ENCODE measurements around the gene GPR180.

Gene GPR180

DNA sequence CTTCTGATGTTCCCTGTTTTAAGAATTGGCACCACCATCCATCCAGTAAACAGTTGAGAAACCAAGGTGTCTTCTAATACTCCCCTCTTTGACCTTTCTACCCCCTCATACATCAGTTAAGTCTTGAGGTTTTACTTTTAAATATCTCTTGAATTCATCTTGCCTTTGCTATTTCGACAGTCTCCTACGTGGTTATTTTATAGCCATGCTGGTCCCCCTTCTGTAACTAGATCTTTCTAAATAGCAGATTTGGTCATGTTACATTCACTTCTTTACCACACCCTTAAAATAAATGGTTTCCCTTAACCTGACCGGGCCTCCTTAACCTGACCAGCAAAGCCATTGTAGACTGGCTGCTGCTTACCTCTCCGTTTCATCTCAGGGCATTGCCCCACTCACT lies 5.4 kb downstream of the GPR180 start:
- TF ChIP-seq, protein P1, sequence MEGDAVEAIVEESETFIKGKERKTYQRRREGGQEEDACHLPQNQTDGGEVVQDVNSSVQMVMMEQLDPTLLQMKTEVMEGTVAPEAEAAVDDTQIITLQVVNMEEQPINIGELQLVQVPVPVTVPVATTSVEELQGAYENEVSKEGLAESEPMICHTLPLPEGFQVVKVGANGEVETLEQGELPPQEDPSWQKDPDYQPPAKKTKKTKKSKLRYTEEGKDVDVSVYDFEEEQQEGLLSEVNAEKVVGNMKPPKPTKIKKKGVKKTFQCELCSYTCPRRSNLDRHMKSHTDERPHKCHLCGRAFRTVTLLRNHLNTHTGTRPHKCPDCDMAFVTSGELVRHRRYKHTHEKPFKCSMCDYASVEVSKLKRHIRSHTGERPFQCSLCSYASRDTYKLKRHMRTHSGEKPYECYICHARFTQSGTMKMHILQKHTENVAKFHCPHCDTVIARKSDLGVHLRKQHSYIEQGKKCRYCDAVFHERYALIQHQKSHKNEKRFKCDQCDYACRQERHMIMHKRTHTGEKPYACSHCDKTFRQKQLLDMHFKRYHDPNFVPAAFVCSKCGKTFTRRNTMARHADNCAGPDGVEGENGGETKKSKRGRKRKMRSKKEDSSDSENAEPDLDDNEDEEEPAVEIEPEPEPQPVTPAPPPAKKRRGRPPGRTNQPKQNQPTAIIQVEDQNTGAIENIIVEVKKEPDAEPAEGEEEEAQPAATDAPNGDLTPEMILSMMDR (IDR thresholded peaks at IDR 0.05; ENCODE audit: borderline replicate concordance, insufficient read depth, low read depth, low read length) = no peak
- H3K4me3 ChIP-seq (ENCODE audit: low read depth, low read length) = no peak overlapping the region

DNA sequence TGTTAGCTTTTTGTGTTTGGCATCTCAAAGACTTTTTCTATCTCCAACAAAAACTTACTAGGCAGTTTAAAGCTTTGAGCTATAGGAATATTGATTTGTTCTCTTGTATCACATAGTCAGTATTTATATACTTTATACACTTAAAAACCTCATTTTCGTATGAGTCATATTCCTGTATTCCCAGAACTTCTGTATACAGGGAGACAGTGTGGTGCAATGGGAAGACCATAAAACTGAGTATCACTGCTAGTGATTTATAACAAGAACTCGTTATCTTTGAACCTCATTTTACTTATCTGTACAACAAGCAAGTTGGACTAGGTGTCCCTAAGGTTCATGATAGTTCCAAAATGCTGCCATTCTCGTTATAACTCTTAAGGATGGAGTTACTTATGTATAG lies 6.3 kb downstream of the GPR180 start:
- no peak overlapping the region for H3K4me3 ChIP-seq (ENCODE audit: low read depth, low read length)
- TF ChIP-seq, protein P1 (IDR thresholded peaks at IDR 0.05; ENCODE audit: borderline replicate concordance, insufficient read depth, low read depth, low read length) = no peak

GRCh38 chr13:94608586-94608985 lies 6.9 kb downstream of the GPR180 start:
- TF ChIP-seq, protein P1 (IDR thresholded peaks at IDR 0.05; ENCODE audit: borderline replicate concordance, insufficient read depth, low read depth, low read length) = no peak
- H3K4me3 ChIP-seq (ENCODE audit: low read depth, low read length) = no peak overlapping the region

GRCh38 chr13:94609196-94609595 lies 7.5 kb downstream of the GPR180 start:
- TF ChIP-seq, protein P1 (IDR thresholded peaks at IDR 0.05; ENCODE audit: borderline replicate concordance, insufficient read depth, low read depth, low read length) = no peak
- no peak overlapping the region for H3K4me3 ChIP-seq (ENCODE audit: low read depth, low read length)

DNA sequence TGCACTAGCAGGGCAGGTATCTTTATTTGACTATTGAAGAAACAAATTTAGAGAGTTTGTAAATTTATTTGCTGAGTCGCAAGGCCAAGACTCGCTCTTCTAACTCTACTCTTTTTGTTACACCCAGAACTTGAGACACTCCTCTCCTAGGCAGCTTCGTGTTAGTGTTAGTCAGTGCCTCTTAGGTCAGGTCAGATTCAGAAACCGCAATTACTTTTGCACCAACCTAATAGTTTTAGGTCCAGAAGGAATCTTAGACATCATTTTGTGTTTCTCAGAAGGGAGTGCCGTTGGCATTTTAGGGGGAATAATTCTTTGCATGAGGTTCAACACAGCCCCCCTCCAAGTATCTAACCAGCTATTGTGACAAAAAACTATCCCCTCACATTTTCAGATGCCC lies 8.8 kb downstream of the GPR180 start:
- no peak overlapping the region for H3K4me3 ChIP-seq (ENCODE audit: low read depth, low read length)
- TF ChIP-seq, protein P1 (IDR thresholded peaks at IDR 0.05; ENCODE audit: borderline replicate concordance, insufficient read depth, low read depth, low read length) = no peak

DNA sequence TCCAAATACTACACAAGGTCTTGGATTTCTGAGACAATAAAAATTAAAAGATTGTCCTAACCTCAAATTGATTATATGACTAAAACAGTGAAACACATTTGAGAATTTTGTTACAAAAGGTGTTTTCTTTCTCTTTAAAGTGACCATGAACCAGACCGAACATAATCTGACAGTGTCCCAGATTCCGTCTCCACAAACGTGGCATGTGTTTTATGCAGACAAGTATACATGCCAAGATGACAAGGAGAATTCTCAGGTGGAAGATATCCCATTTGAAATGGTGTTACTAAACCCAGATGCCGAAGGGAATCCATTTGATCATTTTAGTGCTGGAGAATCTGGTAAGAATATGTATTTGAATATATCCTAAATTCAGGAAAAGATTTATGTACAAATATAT lies 10.4 kb downstream of the GPR180 start:
- TF ChIP-seq, protein P1 (IDR thresholded peaks at IDR 0.05; ENCODE audit: borderline replicate concordance, insufficient read depth, low read depth, low read length) = no peak
- no peak overlapping the region for H3K4me3 ChIP-seq (ENCODE audit: low read depth, low read length)

DNA sequence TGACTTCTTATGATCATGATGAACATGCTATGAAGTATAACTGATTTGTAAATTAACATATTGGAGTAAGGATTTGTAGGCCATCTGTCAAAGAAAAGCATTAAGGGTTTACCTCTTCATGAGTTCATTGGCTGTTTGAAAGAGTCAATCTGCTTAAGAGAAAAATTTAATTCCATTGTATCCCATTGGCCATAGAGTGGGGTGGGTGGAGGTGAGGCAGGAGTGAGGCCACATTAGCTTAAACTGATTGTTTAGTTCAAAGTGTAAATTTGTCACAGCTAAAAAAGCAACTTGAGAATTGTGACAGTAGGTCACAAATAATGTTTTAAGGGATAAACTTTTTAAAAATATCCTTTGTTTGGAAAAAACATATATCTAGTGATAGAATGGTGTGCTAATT lies 11.4 kb downstream of the GPR180 start:
- TF ChIP-seq, protein P1 (IDR thresholded peaks at IDR 0.05; ENCODE audit: borderline replicate concordance, insufficient read depth, low read depth, low read length) = no peak
- H3K4me3 ChIP-seq (ENCODE audit: low read depth, low read length) = no peak overlapping the region

Data from GM12875 (cell line).